Lung microvascular endothelial cell (primary cell): ENCODE measurements around the gene SDK1. TPM values are rescaled to one million over a fixed set of nuclear protein-coding genes. Genes with fewer than 3 reads are reported as not detected.
"Not testable (repeated sequence)": the region's sequence is repeated elsewhere in the genome, so short reads cannot be mapped to it uniquely, and the experiment has no call there.

Source experiments
- DNase-seq, 2 donors: peaks; one replicate each; pipeline versions ENCODE4 v3.0.0 to v3.0.0-alpha.2; 2010; ENCODE audit warnings: low read depth in 2 of 2
- total RNA-seq: library from RNA; depleted of rRNA; stranded (reverse); fragments of >200 nt; gene quantifications from 2 replicates; pipeline ENCODE4 v1.2.1, GENCODE V29; 2014

Gene SDK1
- total RNA-seq, 1 donor from 2014 or later, result 0.79 TPM

DNA sequence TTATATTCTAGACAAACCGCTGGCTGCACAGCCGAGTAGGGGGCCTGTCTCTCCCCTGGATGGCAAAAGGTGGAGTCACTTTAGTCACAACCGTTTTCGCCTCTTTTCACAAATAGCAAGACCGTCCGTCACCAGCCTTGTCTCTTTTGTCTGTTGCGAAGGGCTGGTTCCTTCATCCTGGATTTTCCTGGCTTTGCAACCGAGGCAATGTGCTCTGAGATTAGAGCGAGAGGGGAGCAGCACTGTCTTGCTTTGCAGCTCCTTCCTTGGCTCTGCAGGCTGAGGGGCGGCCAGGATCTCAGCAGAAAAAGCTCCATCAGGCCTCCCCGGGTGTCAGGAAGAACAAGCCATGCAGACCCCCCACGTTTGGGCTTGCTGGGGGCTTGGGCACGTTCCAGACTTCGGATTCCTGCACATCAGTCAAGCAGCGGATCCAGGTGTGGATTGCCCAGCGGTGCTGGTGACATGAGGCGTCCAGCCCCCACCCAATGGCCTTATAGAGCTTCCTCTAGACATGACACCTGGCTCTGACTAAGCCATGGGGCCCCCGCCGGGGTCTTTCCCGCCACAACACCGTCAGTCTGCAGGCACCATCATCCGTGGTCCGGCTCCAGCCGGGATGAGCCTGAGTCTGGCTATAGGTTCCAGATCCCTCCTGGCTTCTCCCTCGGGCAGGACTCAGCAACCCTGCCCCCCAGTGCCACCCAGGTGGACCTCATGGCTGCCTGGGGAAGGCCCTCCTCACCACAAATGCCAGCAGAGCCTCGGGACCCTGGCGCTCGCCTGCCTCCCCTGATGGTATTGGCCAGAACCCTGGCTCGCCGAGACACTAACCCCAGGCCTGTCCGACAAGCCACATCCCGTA is 913.5 kb downstream of the SDK1 start:
- DNase-seq, result no peak

DNA sequence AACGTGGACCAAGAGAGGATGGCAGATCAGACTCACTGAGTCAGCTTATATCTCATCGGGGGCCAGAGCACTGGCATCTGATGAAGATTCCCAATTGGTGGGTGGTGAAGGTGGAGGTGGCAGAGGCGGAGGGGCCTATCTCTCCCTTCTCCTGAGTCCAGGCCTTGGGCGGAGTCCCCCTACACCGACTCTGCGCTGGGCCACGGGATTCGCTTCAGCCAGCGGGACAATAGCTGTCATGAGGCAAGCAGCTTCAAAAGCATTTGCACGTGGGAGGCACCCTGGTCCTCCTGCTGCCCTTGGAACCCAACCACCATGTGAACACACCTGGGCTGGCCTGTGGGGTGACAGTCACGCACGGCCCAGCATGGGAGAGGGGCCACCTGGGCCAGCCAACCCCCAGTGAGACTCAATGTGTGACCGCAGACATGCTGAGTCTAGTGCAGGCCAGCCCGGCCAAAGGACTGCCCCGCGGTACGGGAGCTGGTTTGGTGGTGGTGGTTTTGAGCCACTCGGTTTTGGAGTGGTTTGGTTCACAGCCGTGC is 914.2 kb downstream of the SDK1 start:
- no peak for DNase-seq

DNA sequence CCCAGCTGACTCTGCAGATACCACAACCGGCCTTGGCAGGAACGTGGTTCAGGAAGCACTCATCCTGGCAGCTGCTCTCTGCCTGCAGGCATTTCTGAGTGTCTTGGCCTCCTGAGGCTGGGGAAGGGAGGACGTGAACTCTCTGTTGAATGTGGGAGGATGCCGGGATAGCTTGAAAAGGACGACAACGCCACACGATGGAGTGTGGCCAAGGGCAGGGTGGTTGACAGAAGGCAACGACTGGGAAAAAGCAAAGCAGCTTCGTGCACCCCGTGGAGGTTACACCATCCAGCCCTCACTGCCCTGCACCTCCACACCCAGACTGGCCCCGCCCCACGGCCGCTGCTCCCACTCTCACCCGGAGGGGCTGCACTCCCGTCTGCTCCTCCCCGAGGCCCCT is 915.0 kb downstream of the SDK1 start:
- no peak for DNase-seq

- not testable (repeated sequence) for DNase-seq
Observed at GRCh38 chr7:4217126-4217660, 916.1 kb downstream of the SDK1 start.

DNA sequence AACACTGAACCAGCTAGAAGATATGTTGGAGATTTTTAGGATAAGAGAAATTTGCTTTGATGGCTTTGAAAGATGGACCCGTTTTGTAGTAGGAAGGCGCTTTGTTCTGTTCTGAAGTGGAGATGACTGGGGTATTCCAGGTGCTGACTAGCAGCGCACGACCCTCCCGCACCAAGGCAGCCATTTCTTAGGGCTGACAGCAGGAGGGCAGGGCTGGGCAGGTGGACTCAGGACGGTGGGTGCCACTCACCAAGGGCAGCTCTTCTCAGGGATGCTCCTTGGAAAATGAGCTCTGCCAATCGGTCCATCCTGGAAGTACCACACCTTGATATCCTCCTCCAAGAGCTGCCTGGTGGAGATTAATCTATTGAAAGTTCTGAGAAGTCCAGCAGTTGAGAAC is 917.4 kb downstream of the SDK1 start:
- DNase-seq, result no peak

- no peak for DNase-seq
Observed at GRCh38 chr7:4220011-4220410, 919.0 kb downstream of the SDK1 start.

DNA sequence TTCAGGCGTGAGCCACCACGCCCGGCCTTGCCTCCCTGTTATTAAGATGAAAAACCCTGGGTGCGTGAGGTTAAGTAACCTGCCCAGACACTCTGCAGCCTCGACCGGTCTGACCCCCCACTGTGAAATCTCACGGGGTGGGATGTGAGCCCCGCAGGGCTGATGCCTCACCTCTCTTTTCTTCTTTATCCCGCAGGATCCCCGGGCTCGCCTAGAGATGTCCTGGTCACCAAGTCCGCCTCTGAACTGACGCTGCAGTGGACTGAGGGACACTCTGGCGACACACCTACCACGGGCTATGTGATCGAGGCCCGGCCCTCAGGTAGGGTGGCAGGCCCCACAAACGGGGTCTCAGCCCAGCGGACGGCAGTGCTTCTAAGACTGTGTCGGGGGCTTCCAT is 920.0 kb downstream of the SDK1 start:
- no peak for DNase-seq

DNA sequence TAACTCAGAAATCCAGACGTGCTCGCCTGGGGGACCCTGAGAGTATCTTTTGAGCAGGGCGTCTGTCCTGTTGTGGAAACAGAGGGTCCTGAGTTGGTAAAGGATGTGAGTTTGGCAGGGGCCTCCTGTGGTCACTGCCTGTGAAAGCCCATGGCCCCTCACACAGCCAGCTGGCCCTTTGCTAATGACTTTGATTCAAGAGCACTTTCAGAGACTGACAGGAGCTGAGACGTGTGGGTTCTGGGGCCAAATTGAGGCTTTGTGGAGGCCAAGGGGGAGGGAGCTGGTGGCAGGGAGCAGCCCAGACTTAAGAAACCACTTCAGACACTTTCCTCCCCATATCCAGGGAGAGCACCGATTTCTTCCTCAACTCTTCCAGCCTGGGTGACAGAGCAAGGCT is 921.6 kb downstream of the SDK1 start:
- DNase-seq, result no peak

DNA sequence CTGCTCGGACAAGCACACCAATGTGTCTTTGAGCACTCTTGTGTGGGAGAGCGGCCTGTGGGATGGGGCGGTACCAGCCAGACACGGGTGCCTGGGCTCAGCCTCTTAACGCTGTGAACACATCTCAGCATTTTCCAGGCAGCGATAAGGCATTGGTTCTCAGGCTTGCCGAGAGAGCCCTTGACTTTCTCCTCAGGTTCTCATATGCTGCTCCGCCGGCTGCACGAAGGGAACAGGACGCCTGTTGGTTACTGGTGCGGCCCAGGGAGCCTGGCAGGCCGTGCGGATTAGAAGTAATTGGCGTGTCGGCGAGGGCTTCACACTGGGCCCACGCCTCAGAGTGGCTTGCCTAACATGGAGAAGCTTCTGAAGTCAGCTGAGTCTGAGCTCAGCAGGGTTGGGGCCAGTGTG is 924.3 kb downstream of the SDK1 start:
- DNase-seq, result no peak

- DNase-seq, result no peak
Observed at GRCh38 chr7:4225881-4226523, 925.0 kb downstream of the SDK1 start.

- DNase-seq, result no peak
Observed at GRCh38 chr7:4226524-4226882, 925.5 kb downstream of the SDK1 start.

- no peak for DNase-seq
Observed at GRCh38 chr7:4227105-4228010, 926.3 kb downstream of the SDK1 start.

GRCh38 chr7:4230352-4230751 is 929.3 kb downstream of the SDK1 start:
- no peak for DNase-seq

GRCh38 chr7:4233146-4233545 is 932.1 kb downstream of the SDK1 start:
- no peak for DNase-seq

DNA sequence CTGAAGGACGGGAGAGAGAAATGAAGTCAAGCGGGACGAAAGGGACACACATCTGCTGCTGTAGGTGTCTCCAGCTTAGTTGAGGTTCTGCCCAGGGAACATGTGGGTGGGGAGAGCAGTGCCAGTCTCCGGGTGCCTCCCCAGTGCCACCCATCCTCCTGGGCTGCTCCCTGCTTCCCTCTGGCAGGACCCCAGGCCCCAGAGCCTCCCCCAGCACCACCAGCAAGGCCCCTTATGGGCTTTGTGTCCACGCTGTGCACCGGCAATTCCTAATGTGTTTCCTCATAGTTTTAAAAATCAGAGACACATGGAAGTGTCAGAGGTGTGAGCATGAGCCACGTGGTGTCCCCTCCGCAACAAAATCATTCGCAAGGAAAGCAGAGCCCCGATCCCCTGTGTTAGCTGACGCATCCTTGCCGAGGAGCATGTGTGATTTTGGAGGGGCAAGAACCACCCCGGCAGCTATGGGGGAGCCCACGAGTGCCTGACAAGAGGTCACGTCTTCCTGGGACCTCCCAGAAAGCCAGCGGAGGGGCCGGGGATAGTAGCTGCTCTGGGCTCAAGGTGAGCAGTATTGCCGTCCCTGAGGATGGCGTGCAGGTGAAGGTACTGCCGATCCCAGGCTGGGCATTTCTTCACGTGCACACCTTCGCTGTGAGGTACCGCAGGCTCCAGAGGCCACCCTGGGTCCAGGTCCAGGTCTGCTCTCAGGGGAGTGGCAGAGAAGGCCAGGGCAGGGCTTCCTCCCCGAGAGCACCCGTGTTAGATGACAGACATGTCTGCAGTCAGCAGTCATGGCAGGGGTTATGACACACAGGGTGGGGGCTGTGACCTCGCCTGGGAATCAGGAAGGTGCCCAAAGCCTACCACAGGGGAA is 932.8 kb downstream of the SDK1 start:
- DNase-seq, result no peak

- DNase-seq, result no peak
Observed at GRCh38 chr7:4234498-4234855, 933.4 kb downstream of the SDK1 start.

GRCh38 chr7:4234886-4235285 is 933.8 kb downstream of the SDK1 start:
- DNase-seq, result no peak

- no peak for DNase-seq
Observed at GRCh38 chr7:4235596-4235995, 934.5 kb downstream of the SDK1 start.

GRCh38 chr7:4236389-4236788 is 935.3 kb downstream of the SDK1 start:
- no peak for DNase-seq

DNA sequence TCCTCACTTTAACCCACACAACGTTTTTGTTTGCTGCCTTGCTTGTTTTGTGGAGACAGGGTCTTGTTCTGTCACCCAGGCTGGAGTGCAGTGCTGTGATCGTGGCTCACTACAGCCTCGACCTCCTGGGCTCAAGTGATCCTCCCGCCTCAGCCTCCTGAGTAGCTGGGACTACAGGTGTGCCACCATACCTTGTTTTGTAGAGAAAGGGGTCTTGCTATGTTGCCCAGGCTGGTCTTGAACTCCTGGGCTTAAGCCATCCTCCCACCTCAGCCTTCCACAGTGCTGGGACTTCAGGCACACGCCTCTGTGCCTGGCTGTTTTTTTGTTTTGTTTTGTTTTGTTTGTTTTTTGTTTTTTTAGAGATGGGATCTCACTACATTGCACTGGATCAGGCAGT is 935.8 kb downstream of the SDK1 start:
- DNase-seq, result not testable (repeated sequence)
